HepG2 (cell line): ENCODE results near the gene ALDH16A1. TPM values are rescaled to one million over a fixed set of nuclear protein-coding genes. Genes with fewer than 3 reads are reported as not detected.

Source experiments
- ATAC-seq: fragments of 200-7000 bp; cut with Tn5 transposase; 3 replicates; pipeline ENCODE4 v1.9.1; 2020; ENCODE audit warnings: mild to moderate bottlenecking, moderate library complexity
- BruUV-seq: library from RNA; stranded (reverse); fragments of 400-500 nt; replicated peaks from 2 replicates; lab custom pipeline; 2021; lab: Mats Ljungman, UMichigan
- CTCF ChIA-PET: fragments of 300-600 bp; formaldehyde crosslinking; extraction: SDS; loops from one replicate; lab custom pipeline; 2021; ENCODE audit warnings: low total read pairs, inconsistent platforms, low intra/inter-chr PET ratio; lab: Yijun Ruan, JAX
- POLR2A ChIA-PET: fragments of 350-600 bp; sonication (Branson Sonifier 250); formaldehyde crosslinking; loops from one replicate; lab custom pipeline; 2020; ENCODE audit warnings: antibody characterized with exemption, inconsistent platforms; lab: Yijun Ruan, JAX
- DNase-seq: peaks from one replicate; pipeline ENCODE4 v3.0.0-alpha.2; 2015; ENCODE audit warnings: low spot score
- FAIRE-seq: peaks from 3 replicates; lab custom pipeline; 2011; peaks lifted over from hg19 to GRCh38; lab: Jason Lieb, UNC
- H2AFZ ChIP-seq: one replicate; pipeline ENCODE4 v1.6.1; 2011; ENCODE audit warnings: low read length, inconsistent platforms
- H3K27ac ChIP-seq: fragments of 300-600 bp; 3 replicates; pipeline ENCODE4 v1.8.0; 2011; ENCODE audit warnings: mixed run types, mild to moderate bottlenecking, mixed read lengths, low read length, inconsistent platforms; ENCODE audit not compliant: insufficient read depth; ENCODE audit errors: extremely low read length
- H3K27me3 ChIP-seq, 2 experiments: fragments of 200-600 bp in 1 of 2; 2 replicates in 1 of 2; 3 replicates in 1 of 2; pipeline versions ENCODE4 v1.6.0 to v1.8.0; 2011; ENCODE audit warnings: low read length in 2 of 2, mild to moderate bottlenecking in 2 of 2, moderate library complexity in 2 of 2, inconsistent platforms in 1 of 2; ENCODE audit not compliant: insufficient read depth in 2 of 2, control insufficient read depth in 1 of 2
- H3K36me3 ChIP-seq, 2 experiments: fragments of 200-600 bp in 1 of 2; replicated peaks in 1 of 2; 2 replicates in 1 of 2; 3 replicates in 1 of 2; pipeline versions ENCODE4 v1.5.1 to v1.8.0; 2011; ENCODE audit warnings: low read length in 2 of 2, inconsistent platforms in 1 of 2; ENCODE audit not compliant: insufficient read depth in 2 of 2, control insufficient read depth in 1 of 2
- H3K4me1 ChIP-seq: 2 replicates; pipeline ENCODE4 v1.5.1; 2012; ENCODE audit warnings: low read length, inconsistent platforms; ENCODE audit not compliant: insufficient read depth
- H3K4me2 ChIP-seq: 2 replicates; pipeline ENCODE4 v1.6.0; 2011; ENCODE audit warnings: low read depth, low read length, inconsistent platforms
- H3K4me3 ChIP-seq, 3 experiments: fragments of 200-600 bp in 1 of 3; sonication (generic), shearing (Covaris generic) in 1 of 3; replicated peaks in 1 of 3; 2 replicates each; pipeline ENCODE4 v1.5.1; 2011 to 2016; ENCODE audit warnings: low read length in 3 of 3, inconsistent platforms in 2 of 3, low read depth in 2 of 3, mild to moderate bottlenecking in 2 of 3, control low read depth in 1 of 3, mixed read lengths in 1 of 3; ENCODE audit not compliant: insufficient read depth in 1 of 3
- H3K79me2 ChIP-seq: one replicate; pipeline ENCODE4 v1.6.1; 2011; ENCODE audit warnings: low read length, inconsistent platforms; ENCODE audit not compliant: insufficient read depth
- H3K9ac ChIP-seq: 2 replicates; pipeline ENCODE4 v1.6.0; 2011; ENCODE audit warnings: mild to moderate bottlenecking, low read depth, low read length, inconsistent platforms; ENCODE audit not compliant: insufficient read depth
- H3K9me3 ChIP-seq: 2 replicates; pipeline ENCODE4 v1.5.1; 2012; ENCODE audit warnings: mild to moderate bottlenecking, low read length
- H4K20me1 ChIP-seq: 2 replicates; pipeline ENCODE4 v1.6.0; 2011; ENCODE audit warnings: inconsistent platforms, mild to moderate bottlenecking, low read length, moderate library complexity; ENCODE audit not compliant: insufficient read depth
- ATF2 ChIP-seq: sonication (generic); formaldehyde crosslinking; IDR thresholded peaks from 2 replicates; pipeline ENCODE4 v1.4.0; 2020; ENCODE audit warnings: missing genetic modification reagents
- E2F2 ChIP-seq: sonication (generic); formaldehyde crosslinking; IDR thresholded peaks from 2 replicates; pipeline ENCODE4 v1.4.0; 2020; ENCODE audit warnings: missing genetic modification reagents, borderline replicate concordance
- ELF1 ChIP-seq: sonication (generic); formaldehyde crosslinking; IDR thresholded peaks from 2 replicates; pipeline ENCODE4 v1.4.0; 2020; ENCODE audit warnings: missing genetic modification reagents
- ETV5 ChIP-seq: IDR thresholded peaks from 2 replicates; pipeline ENCODE4 v1.6.1; 2018; ENCODE audit warnings: missing biosample characterization, missing genetic modification reagents, inconsistent platforms, borderline replicate concordance
- HNRNPH1 ChIP-seq: fragments of 200-400 bp; formaldehyde crosslinking; optimal IDR thresholded peaks from 2 replicates; pipeline ENCODE3; 2017; ENCODE audit warnings: mild to moderate bottlenecking, low read depth, low read length
- KLF15 ChIP-seq: sonication (generic); formaldehyde crosslinking; IDR thresholded peaks from 2 replicates; pipeline ENCODE4 v1.8.1; 2023; ENCODE audit warnings: borderline replicate concordance, mild to moderate bottlenecking, inconsistent platforms, missing genetic modification reagents, mixed read lengths
- SMAD1 ChIP-seq: sonication (generic); formaldehyde crosslinking; IDR thresholded peaks from 2 replicates; pipeline ENCODE4 v1.4.0; 2020; ENCODE audit warnings: missing genetic modification reagents, low read depth, mild to moderate bottlenecking, borderline replicate concordance
- TCF12 ChIP-seq, 2 experiments: fragments of 450-650 bp in 1 of 2; sonication (generic) in 1 of 2; formaldehyde crosslinking in 1 of 2; IDR thresholded peaks; 2 replicates each; pipeline versions ENCODE4 v1.6.1 to v1.8.0; 2017 to 2022; ENCODE audit warnings: antibody characterized with exemption in 1 of 2, mild to moderate bottlenecking in 1 of 2, missing genetic modification reagents in 1 of 2, moderate library complexity in 1 of 2
- TRIM22 ChIP-seq: fragments of 450-650 bp; IDR thresholded peaks from 2 replicates; pipeline ENCODE4 v1.6.1; 2017
- ZBTB34 ChIP-seq: sonication (generic); formaldehyde crosslinking; IDR thresholded peaks from 2 replicates; pipeline ENCODE4 v1.8.0; 2022; ENCODE audit warnings: mild to moderate bottlenecking, missing genetic modification reagents
- ZC3H4 ChIP-seq: sonication (generic); formaldehyde crosslinking; IDR thresholded peaks from 2 replicates; pipeline ENCODE4 v1.4.0; 2020; ENCODE audit warnings: missing genetic modification reagents, borderline replicate concordance
- ZNF17 ChIP-seq: sonication (generic); formaldehyde crosslinking; IDR thresholded peaks from 2 replicates; pipeline ENCODE4 v1.5.0; 2020; ENCODE audit warnings: mild to moderate bottlenecking, missing genetic modification reagents
- ZNF256 ChIP-seq: sonication (generic); formaldehyde crosslinking; conservative IDR thresholded peaks from 2 replicates; pipeline ENCODE4 v1.4.0; 2020; ENCODE audit warnings: missing genetic modification reagents
- ZNF558 ChIP-seq: sonication (generic); formaldehyde crosslinking; IDR thresholded peaks from 2 replicates; pipeline ENCODE4 v1.9.0; 2022; ENCODE audit warnings: mild to moderate bottlenecking, missing genetic modification reagents, borderline replicate concordance
- ZNF569 ChIP-seq: sonication (generic); formaldehyde crosslinking; IDR thresholded peaks from 2 replicates; pipeline ENCODE4 v1.5.0; 2020; ENCODE audit warnings: mild to moderate bottlenecking, missing genetic modification reagents, moderate library complexity, borderline replicate concordance
- ZNF761 ChIP-seq: sonication (generic); formaldehyde crosslinking; conservative IDR thresholded peaks from 2 replicates; pipeline ENCODE4 v1.4.0; 2020; ENCODE audit warnings: mild to moderate bottlenecking, missing genetic modification reagents
- WGBS: methylation state at CpG from one replicate; pipeline ENCODE4 v1.1.6; 2017; ENCODE audit warnings: low lambda C conversion rate; 5-methylcytosine and 5-hydroxymethylcytosine counted together
- in situ Hi-C: cut with HindIII; loops from 2 replicates; pipeline ENCODE4 v1.10.0; 2017; ENCODE audit warnings: low pct_unique_long_range_greater_than_20kb; ENCODE audit not compliant: extremely low pct_ligation_motif_present
- intact Hi-C: fragments of 100-400 bp; cut with micrococcal nuclease; formaldehyde crosslinking; loops from one replicate; pipeline ENCODE4 v1.10.0; 2022; ENCODE audit not compliant: unreplicated experiment
- polyA plus RNA-seq, 8 experiments: library from polyadenylated mRNA; depleted of rRNA in 3 of 8; stranded (reverse) in 7 of 8; unstranded in 1 of 8; fragments of >200 nt; fragmentation: Illumina TruSeq in 4 of 8; extraction: Trizol in 4 of 8; gene quantifications; 2 replicates each; pipeline versions ENCODE4 v1.2.1 to v1.2.3, GENCODE V29; 2011 to 2016; ENCODE audit warnings: low read depth in 4 of 8, missing spikeins in 1 of 8, mixed read lengths in 1 of 8; ENCODE audit not compliant: insufficient read depth in 1 of 8
- total RNA-seq, 5 experiments: library from RNA; depleted of rRNA; stranded (reverse); fragments of >200 nt; fragmentation: Illumina TruSeq; extraction: Trizol; gene quantifications; 2 replicates each; pipeline ENCODE4 v1.2.3, GENCODE V29; 2016; ENCODE audit warnings: low read depth in 1 of 5

The ALDH16A1 gene
- total and polyA plus RNA-seq, 2 of the 13 experiments (the other 11 are each of a cell fraction or from before 2014, with no cell fraction given), result 8.4 to 34.9 TPM

GRCh38 chr19:49451430-49452181 lies 1.4 kb upstream of the ALDH16A1 start, which contains the start of gene PIH1D1 (continued):
- TF ChIP-seq TRIM22, result no peak
- TF ChIP-seq ELF1, result peak; percentile 91

- in situ Hi-C loops (no loop called here), intact Hi-C loops (no loop called here)
- H3K9me3 ChIP-seq, result no peaks in the 10 kb centered on the region
- ATAC-seq, result no peak
- peak overlapping the region; percentile 67 to 98 (median 93) for H3K4me3 ChIP-seq
- BruUV-seq, result TSS peak; percentile 91
- H2AFZ ChIP-seq, result no peak overlapping the region
- H4K20me1 ChIP-seq, result no peaks in the 10 kb centered on the region
- CTCF ChIA-PET, result no interaction called here
- H3K36me3 ChIP-seq, result peaks cover 6 to 7% of the 10 kb centered on the region in 2 experiments; a peak in 3 of 5 replicates
- POLR2A ChIA-PET, result interaction anchor here (0.8 to 3.4 kb wide), 24 partner anchors 9 to 340 kb away, joined by 3 to 34 read pairs (median 8); partner anchors contain the start of genes FCGRT, FLT3LG, LIN7B and RPS11
- FAIRE-seq, result no peak
- WGBS, result 35% methylated on average over 10 of the region's 10 CpGs
- peak overlapping the region; percentile 99 for H3K27ac ChIP-seq
- DNase-seq, result no peak
- peak overlapping the region; percentile 95 for H3K4me2 ChIP-seq
- peaks cover 29% of the 10 kb centered on the region for H3K4me1 ChIP-seq
- peaks cover 29% of the 10 kb centered on the region for H3K79me2 ChIP-seq
- H3K27me3 ChIP-seq, result no peaks in the 10 kb centered on the region; a peak in 1 of 5 replicates
- peak overlapping the region; percentile 99 for H3K9ac ChIP-seq
- no peak for TF ChIP-seq SMAD1 (CRISPR knock-in tag)
- TF ChIP-seq ZNF17 (CRISPR knock-in tag), result no peak
- no peak for TF ChIP-seq KLF15 (CRISPR knock-in tag)
- TF ChIP-seq ETV5, result no peak
- no peak for TF ChIP-seq ZNF761
- TF ChIP-seq ZNF569 (CRISPR knock-in tag), result no peak; the same call in 1 of the 2 replicates
- no peak for TF ChIP-seq ZNF256
- TF ChIP-seq ATF2 (CRISPR knock-in tag), result no peak
- no peak for TF ChIP-seq ZBTB34 (CRISPR knock-in tag)
- TF ChIP-seq E2F2 (CRISPR knock-in tag), result no peak
- no peak for TF ChIP-seq ZNF558 (CRISPR knock-in tag)
- TF ChIP-seq ZC3H4 (CRISPR knock-in tag), result peak; percentile 71; the same call in 1 of the 2 replicates
- TF ChIP-seq HNRNPH1, result no peak
- TF ChIP-seq TCF12 (IDR thresholded peaks at IDR 0.05), result no peak
- TF ChIP-seq TCF12 (CRISPR knock-in tag; IDR thresholded peaks at IDR 0.05), result 0 out of 2 replicates have a peak, but pooled peaks have one; percentile 32
Measured at GRCh38 chr19:49453757-49454240, 774 bp downstream of the ALDH16A1 start.
